ENCODE results near the gene ADGRL3.

ADGRL3 gene

GRCh38 chr4:61200187-61200915 lies at the start of gene ADGRL3:
TSS of gene ADGRL3 (plus strand) at chr4:61200326.
- no peak for TF ChIP-seq CTCF (IDR thresholded peaks at IDR 0.05; ENCODE audit: low read depth, low read length)
- H3K4me3 ChIP-seq (ENCODE audit: low read depth, low read length), result peak within 1 kb of the TSS; percentile 61
- in situ Hi-C loops (cut with HindIII; ENCODE audit: low sequenced_read_pairs), result no loop called here
- peak; percentile 50 for DNase-seq (ENCODE audit: low read depth, low spot score)

- in situ Hi-C loops (cut with HindIII; ENCODE audit: low sequenced_read_pairs), result no loop called here
- no peak for DNase-seq (ENCODE audit: low read depth, low spot score)
- TF ChIP-seq CTCF (IDR thresholded peaks at IDR 0.05; ENCODE audit: low read depth, low read length), result no peak
These were observed 47.7 kb upstream of the ADGRL3 start for GRCh38 chr4:61152433-61152832.

GRCh38 chr4:61160478-61160877 lies 39.6 kb upstream of the ADGRL3 start:
- no peak overlapping the region for H3K4me3 ChIP-seq (ENCODE audit: low read depth, low read length)
- no peak for DNase-seq (ENCODE audit: low read depth, low spot score)
- TF ChIP-seq CTCF (IDR thresholded peaks at IDR 0.05; ENCODE audit: low read depth, low read length), result no peak
- in situ Hi-C loops (cut with HindIII; ENCODE audit: low sequenced_read_pairs), result no loop called here

More at GRCh38 chr4:61152433-61152832, 47.7 kb upstream of the ADGRL3 start:
- no peak overlapping the region for H3K4me3 ChIP-seq (ENCODE audit: low read depth, low read length)

GRCh38 chr4:61162116-61162515 lies 38.0 kb upstream of the ADGRL3 start:
- in situ Hi-C loops (cut with HindIII; ENCODE audit: low sequenced_read_pairs), result no loop called here
- no peak overlapping the region for H3K4me3 ChIP-seq (ENCODE audit: low read depth, low read length)
- no peak for TF ChIP-seq CTCF (IDR thresholded peaks at IDR 0.05; ENCODE audit: low read depth, low read length)
- peak; percentile 34 for DNase-seq (ENCODE audit: low read depth, low spot score)

- DNase-seq (ENCODE audit: low read depth, low spot score), result no peak
- in situ Hi-C loops (cut with HindIII; ENCODE audit: low sequenced_read_pairs), result no loop called here
- no peak overlapping the region for H3K4me3 ChIP-seq (ENCODE audit: low read depth, low read length)
- TF ChIP-seq CTCF (IDR thresholded peaks at IDR 0.05; ENCODE audit: low read depth, low read length), result no peak
These were observed 26.3 kb upstream of the ADGRL3 start for GRCh38 chr4:61173799-61174198.

- TF ChIP-seq CTCF (IDR thresholded peaks at IDR 0.05; ENCODE audit: low read depth, low read length), result no peak
- in situ Hi-C loops (cut with HindIII; ENCODE audit: low sequenced_read_pairs), result no loop called here
- no peak overlapping the region for H3K4me3 ChIP-seq (ENCODE audit: low read depth, low read length)
- no peak for DNase-seq (ENCODE audit: low read depth, low spot score)
These were observed 24.6 kb upstream of the ADGRL3 start for GRCh38 chr4:61175495-61175894.
